Measurements from ENCODE around the gene MPZL3.

MPZL3 gene

DNA sequence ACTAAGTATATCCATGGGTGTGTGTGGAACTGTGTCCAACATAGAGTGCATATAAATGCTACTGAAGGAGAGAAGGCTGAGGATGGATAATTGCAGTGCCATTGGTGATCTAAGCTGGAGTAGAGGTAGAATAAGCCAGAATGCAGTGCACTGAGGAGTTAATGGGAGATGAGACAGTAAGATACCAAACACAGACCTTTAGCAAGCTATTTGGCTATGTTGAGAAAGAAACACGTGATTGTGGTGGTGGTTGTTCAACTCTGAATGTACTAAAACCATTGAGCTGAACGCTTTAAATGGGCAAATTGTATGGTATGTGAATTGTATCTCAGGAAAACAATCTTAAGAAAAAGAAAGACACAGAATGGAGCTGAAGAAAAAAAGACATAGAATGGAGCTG, 50.2 kb downstream of the MPZL3 start:
- no peak for DNase-seq (ENCODE audit: low read depth)
- TF ChIP-seq, protein P1, sequence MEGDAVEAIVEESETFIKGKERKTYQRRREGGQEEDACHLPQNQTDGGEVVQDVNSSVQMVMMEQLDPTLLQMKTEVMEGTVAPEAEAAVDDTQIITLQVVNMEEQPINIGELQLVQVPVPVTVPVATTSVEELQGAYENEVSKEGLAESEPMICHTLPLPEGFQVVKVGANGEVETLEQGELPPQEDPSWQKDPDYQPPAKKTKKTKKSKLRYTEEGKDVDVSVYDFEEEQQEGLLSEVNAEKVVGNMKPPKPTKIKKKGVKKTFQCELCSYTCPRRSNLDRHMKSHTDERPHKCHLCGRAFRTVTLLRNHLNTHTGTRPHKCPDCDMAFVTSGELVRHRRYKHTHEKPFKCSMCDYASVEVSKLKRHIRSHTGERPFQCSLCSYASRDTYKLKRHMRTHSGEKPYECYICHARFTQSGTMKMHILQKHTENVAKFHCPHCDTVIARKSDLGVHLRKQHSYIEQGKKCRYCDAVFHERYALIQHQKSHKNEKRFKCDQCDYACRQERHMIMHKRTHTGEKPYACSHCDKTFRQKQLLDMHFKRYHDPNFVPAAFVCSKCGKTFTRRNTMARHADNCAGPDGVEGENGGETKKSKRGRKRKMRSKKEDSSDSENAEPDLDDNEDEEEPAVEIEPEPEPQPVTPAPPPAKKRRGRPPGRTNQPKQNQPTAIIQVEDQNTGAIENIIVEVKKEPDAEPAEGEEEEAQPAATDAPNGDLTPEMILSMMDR (IDR thresholded peaks at IDR 0.05; ENCODE audit: low read length, missing control alignments), result no peak
- no peak overlapping the region for H3K4me3 ChIP-seq (replicated peaks; ENCODE audit: low read depth, low read length)

DNA sequence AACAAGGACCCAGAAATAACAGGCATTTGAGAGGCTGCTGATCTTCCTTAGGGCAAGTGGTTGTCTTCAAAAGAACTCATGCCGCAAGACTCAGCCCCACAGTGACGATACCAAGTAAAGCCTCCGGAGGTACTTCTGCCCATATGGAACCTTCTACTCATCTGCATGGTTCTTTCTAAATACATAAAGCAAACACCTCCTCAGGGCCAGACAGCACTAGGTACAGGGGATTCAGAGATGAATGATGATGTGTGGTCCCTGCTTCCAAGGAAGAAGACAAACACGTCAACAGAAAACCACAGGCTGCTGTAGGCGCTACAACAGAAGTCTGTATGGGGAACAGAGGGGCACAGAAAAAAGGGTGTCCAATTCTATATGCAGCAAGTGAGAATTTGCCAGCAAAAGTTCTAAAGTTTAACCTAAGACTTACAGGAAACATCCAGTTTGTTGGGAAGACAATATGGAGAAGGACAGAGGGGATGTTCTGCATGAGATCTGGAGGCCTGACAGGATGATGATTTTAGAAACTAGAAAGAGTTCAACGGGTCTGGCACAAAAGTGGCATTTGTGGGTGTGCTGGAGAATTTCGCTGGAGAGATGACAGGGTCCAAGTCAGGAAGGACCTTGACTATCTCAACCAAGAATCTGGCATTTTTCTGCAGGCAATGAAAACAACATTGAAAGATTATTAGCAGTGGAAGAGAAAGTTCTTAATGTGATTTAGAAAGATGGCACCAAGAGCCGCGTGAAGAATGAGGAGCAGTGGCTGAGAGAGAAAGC, 51.1 kb downstream of the MPZL3 start:
- TF ChIP-seq, protein P1 (IDR thresholded peaks at IDR 0.05; ENCODE audit: low read length, missing control alignments), result no peak
- DNase-seq (ENCODE audit: low read depth), result no peak
- no peak overlapping the region for H3K4me3 ChIP-seq (replicated peaks; ENCODE audit: low read depth, low read length)

DNA sequence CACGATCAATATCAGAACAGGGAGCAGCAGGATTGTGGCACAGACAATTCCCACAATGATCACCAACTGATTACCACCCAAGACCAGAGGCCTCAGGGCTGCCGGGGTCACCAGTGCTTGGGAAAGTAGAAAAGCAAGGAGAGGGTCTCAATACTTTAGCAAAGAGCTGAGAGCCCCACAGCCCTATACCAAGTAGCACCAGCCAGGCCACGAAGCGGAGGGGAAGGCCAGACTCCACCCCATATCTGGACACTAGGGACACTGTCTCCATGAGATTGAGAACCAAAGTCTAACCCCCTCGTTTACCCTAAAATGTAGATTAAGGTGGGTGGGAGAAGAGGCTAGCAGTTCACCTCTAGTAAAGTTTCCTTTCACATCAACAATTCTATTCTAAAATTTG, 51.7 kb downstream of the MPZL3 start:
- no peak for DNase-seq (ENCODE audit: low read depth)
- H3K4me3 ChIP-seq (replicated peaks; ENCODE audit: low read depth, low read length), result no peak overlapping the region
- TF ChIP-seq, protein P1 (IDR thresholded peaks at IDR 0.05; ENCODE audit: low read length, missing control alignments), result no peak

GRCh38 chr11:118199135-118199534, 53.0 kb downstream of the MPZL3 start:
- no peak overlapping the region for H3K4me3 ChIP-seq (replicated peaks; ENCODE audit: low read depth, low read length)
- TF ChIP-seq, protein P1 (IDR thresholded peaks at IDR 0.05; ENCODE audit: low read length, missing control alignments), result no peak
- DNase-seq (ENCODE audit: low read depth), result no peak

GRCh38 chr11:118198370-118198769, 53.8 kb downstream of the MPZL3 start:
- peak; percentile 64 for DNase-seq (ENCODE audit: low read depth)
- H3K4me3 ChIP-seq (replicated peaks; ENCODE audit: low read depth, low read length), result no peak overlapping the region
- TF ChIP-seq, protein P1 (IDR thresholded peaks at IDR 0.05; ENCODE audit: low read length, missing control alignments), result peak; percentile 92

DNA sequence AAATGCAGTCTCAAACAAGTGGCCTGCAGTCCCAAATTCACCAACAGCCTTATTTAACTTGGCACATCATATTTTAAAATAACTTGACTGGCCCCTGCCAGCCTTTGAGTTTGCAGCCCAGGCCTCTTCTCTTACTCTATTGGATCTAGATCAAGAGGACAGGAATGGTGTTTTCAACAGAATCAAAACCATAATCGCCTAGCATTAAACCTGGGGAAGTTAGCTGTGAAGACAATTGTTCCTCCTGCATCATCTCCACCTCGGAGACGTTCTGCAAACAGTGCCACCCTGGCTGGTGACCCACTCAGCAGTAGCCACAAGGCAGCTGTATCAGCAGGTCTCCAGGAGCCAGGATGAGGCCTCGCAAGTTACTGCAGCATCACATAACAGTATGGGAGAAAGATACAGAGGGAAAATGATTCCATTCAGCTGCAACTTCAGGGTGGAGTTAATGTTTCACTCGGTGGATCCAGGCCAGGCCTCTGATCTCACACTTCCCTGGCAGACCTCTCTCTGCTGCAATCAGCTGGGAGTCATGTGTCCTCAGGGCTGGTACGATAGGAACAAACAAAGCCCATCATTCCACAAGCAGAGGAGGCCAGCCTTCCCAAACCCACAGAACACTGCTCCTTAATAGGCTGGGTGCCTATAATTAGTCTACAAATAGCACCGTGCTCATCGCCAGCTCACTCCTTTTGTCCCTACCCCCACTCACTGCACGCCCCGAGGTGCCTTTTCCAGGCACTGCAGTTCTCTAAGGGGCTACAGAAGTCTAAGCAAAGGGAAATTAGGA, 57.1 kb downstream of the MPZL3 start:
- peak; percentile 76 for DNase-seq (ENCODE audit: low read depth)
- no peak overlapping the region for H3K4me3 ChIP-seq (replicated peaks; ENCODE audit: low read depth, low read length)
- TF ChIP-seq, protein P1 (IDR thresholded peaks at IDR 0.05; ENCODE audit: low read length, missing control alignments), result no peak
